ENCODE results near the gene NT5C2. TPM values are rescaled to one million over a fixed set of nuclear protein-coding genes. Genes with fewer than 3 reads are reported as not detected.
"Not testable (repeated sequence)": the region's sequence is repeated elsewhere in the genome, so short reads cannot be mapped to it uniquely, and the experiment has no call there.

Gene NT5C2
- total and polyA plus RNA-seq, 2 of the 4 experiments (the other 2 are of a cell fraction) = 60.0 to 65.1 TPM

DNA sequence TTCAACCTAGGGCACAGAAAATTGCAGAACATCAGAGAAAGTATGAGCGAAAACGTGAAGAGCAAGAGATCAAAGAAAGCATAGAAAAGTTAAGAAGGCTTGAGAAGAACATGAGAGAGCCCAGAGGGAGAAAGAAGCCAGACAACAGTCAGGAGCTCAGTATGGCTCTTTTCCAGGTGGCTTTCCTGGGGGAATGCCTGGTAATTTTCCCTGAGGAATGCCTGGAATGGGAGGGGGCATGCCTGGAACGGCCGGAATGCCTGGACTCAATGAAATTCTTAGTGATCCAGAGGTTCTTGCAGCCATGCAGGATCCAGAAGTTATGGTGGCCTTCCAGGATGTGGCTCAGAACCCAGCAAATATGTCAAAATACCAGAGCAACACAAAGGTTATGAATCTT, 23.3 kb upstream of the NT5C2 start:
- H4K20me1 ChIP-seq (ENCODE audit: insufficient read depth, low read length); DNase-seq; H3K23ac ChIP-seq (ENCODE audit: low read depth, low read length); H4K5ac ChIP-seq (ENCODE audit: low read depth, low read length); H4K91ac ChIP-seq (ENCODE audit: insufficient read depth, low read depth, low read length); H3K9me3 ChIP-seq (ENCODE audit: control insufficient read depth, insufficient read depth, low read length); H3K27ac ChIP-seq (ENCODE audit: insufficient read depth, low read length); H3K18ac ChIP-seq (ENCODE audit: low read depth, low read length); H3K4me2 ChIP-seq (ENCODE audit: low read depth, low read length); H2AK5ac ChIP-seq (ENCODE audit: low read depth, low read length); H3K9ac ChIP-seq (ENCODE audit: low read depth, low read length); H3K79me1 ChIP-seq (ENCODE audit: low read depth in 1 of 2, low read length in 2 of 2); H2AK9ac ChIP-seq (replicated peaks; ENCODE audit: low read depth, low read length, poor library complexity); H3K9me1 ChIP-seq (ENCODE audit: insufficient read depth, low read length); intact Hi-C loops (cut with micrococcal nuclease); H3K36me3 ChIP-seq (ENCODE audit: control insufficient read depth, insufficient read depth, low read length); H3K14ac ChIP-seq (replicated peaks; ENCODE audit: low read depth, low read length); H3K27me3 ChIP-seq (ENCODE audit: control insufficient read depth, insufficient read depth, low read length); in situ Hi-C loops (cut with MboI; ENCODE audit: low sequenced_read_pairs); H2AFZ ChIP-seq (replicated peaks; ENCODE audit: low read length, poor library complexity); ATAC-seq (ENCODE audit: low read depth); H3K4me3 ChIP-seq (ENCODE audit: insufficient read depth, low read depth, low read length); H3K4me1 ChIP-seq (ENCODE audit: control insufficient read depth, insufficient read depth, low read length); CTCF ChIA-PET; dilution Hi-C loops (cut with HindIII; ENCODE audit: low sequenced_read_pairs, unreplicated experiment); BruUV-seq (replicated peaks): not testable (repeated sequence)
- H2BK15ac ChIP-seq (ENCODE audit: low read depth, low read length) = peak overlapping the region; percentile 5; the same call in 1 of the 3 replicates
- H2BK20ac ChIP-seq (ENCODE audit: low read depth, low read length) = peak overlapping the region; percentile 6; the same call in 1 of the 2 replicates
- peak overlapping the region; percentile 32; the same call in 1 of the 2 replicates for H3K4ac ChIP-seq (ENCODE audit: low read depth, low read length)
- WGBS, 2 experiments (ENCODE audit: extremely low coverage in 2 of 2, insufficient read length in 1 of 2) = no CpG with 5 or more reads among the region's 4 CpGs
- H2BK120ac ChIP-seq (ENCODE audit: low read depth, low read length) = peak overlapping the region; percentile 83
- H2BK5ac ChIP-seq (ENCODE audit: low read depth, low read length, poor library complexity, severe bottlenecking) = peak overlapping the region; percentile 65
- peak overlapping the region in 1 of 2 experiments; percentile 77; a peak in 2 of 4 replicates for H4K8ac ChIP-seq (ENCODE audit: low read depth in 2 of 2, low read length in 2 of 2)
- peak overlapping the region; percentile 30; the same call in 1 of the 2 replicates for H3K56ac ChIP-seq (ENCODE audit: extremely low read depth, insufficient read depth, low read length)
- POLR2A ChIA-PET (ENCODE audit: unreplicated experiment) = interaction anchor here (0.6 kb wide), 1 partner anchor 11 kb away, joined by 3 read pairs; no protein-coding TSS in a partner anchor

Measured in IMR-90 (cell line).